Epithelial cell of proximal tubule (primary cell): ENCODE data around the gene MAGEB1. TPM values are rescaled to one million over a fixed set of nuclear protein-coding genes. Genes with fewer than 3 reads are reported as not detected.

Source experiments
- DNase-seq: peaks from one replicate; pipeline ENCODE4 v3.0.0-alpha.2; 2011; ENCODE audit warnings: low read depth
- H3K4me3 ChIP-seq: 2 replicates; pipeline ENCODE4 v1.5.1; 2011; ENCODE audit warnings: low read depth, mild to moderate bottlenecking, low read length
- CTCF ChIP-seq: conservative IDR thresholded peaks from 2 replicates; pipeline ENCODE4 v1.5.1; 2012; ENCODE audit warnings: low read depth, mild to moderate bottlenecking, low read length
- total RNA-seq: library from RNA; depleted of rRNA; stranded (reverse); fragments of >200 nt; gene quantifications from 2 replicates; pipeline ENCODE4 v1.2.3, GENCODE V29; 2015

Gene MAGEB1
- total RNA-seq, 1 donor from 2014 or later = not detected

- DNase-seq = no peak
- no peak overlapping the region for H3K4me3 ChIP-seq
- no peak for TF ChIP-seq CTCF
Observed at GRCh38 chrX:30296408-30297254, 49.7 kb downstream of the MAGEB1 start.

GRCh38 chrX:30301208-30301607 lies 54.3 kb downstream of the MAGEB1 start:
- H3K4me3 ChIP-seq = no peak overlapping the region
- no peak for DNase-seq
- no peak for TF ChIP-seq CTCF

Other genes starting within 250 kb of the MAGEB1 start
- not detected in 2 replicates for gene MAGEB2, start 31.6 kb upstream of the MAGEB1 start, total RNA-seq
- not detected in 2 replicates for gene MAGEB3, start 16.5 kb upstream of the MAGEB1 start, total RNA-seq
- gene MAGEB4, start 5.1 kb upstream of the MAGEB1 start, total RNA-seq = not detected in 2 replicates
- 0.35 and 0.72 TPM in 2 replicates for gene NR0B1, start 62.2 kb downstream of the MAGEB1 start, total RNA-seq